Erythroblast (primary cell): ENCODE data around the gene ACACB.

Experiments used
- DNase-seq, 2 experiments: peaks; one replicate each; lab custom pipeline; 2025; lab: John Stamatoyannopoulos, UW
- GATA1 ChIP-seq: IDR thresholded peaks from 2 replicates; pipeline ENCODE4 v1.6.1; 2011; ENCODE audit warnings: low read depth, mild to moderate bottlenecking, control low read depth, low read length, moderate library complexity
- POLR2A ChIP-seq: IDR thresholded peaks from 2 replicates; pipeline ENCODE4 v1.6.1; 2011; ENCODE audit warnings: mild to moderate bottlenecking, low read length

Gene ACACB

DNA sequence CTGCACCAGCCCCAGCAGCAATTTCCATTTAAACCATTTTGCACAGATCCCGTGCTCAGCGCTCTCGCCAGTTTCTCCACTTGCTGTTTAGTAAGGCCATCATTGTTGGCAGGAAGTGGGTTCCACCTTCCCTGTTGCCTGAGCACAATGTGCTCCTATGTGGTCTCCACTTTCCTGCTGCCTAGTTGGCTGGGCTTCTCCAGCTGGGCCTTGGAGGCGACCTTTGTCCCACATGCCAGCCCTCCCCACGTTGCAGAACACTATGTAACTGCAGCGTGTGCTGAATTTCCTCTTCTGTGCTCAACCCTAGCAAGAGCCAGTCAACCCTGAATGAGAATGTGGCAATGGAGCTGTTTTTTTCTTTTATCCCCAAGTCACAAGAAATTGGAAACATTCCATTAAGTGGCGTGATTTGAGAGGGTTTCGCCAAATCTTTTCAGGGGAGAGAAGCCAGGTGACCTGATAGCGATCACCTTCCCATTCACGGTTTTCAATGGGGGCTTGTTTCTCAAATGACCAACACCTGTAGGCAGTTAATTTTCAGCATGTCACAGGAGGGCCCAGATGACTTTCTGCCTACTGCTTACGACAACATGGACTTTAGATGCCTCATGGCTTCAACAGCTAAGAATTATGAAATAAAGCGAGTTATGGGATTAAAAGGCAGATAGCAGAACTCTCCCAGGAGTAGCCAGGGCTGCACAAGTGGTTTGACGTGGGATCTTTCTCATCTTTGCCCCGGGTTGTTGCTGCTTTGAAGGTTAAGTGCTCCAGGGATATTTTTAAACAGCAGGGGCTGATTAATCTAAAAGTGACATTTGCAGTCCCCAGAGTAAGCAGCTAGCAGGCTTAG is at the start of gene ACACB:
Gene ACACB (plus strand): TSS at position 830 of the 853 bp plus-strand sequence. CDS start 22,819 bp downstream, outside the sequence.
- TF ChIP-seq POLR2A (no peak), GATA1 (no peak)
- no peak for DNase-seq

- no peak for TF ChIP-seq POLR2A
- no peak for TF ChIP-seq GATA1
Measured at GRCh38 chr12:109069307-109070271, 46.8 kb upstream of the ACACB start.

DNA sequence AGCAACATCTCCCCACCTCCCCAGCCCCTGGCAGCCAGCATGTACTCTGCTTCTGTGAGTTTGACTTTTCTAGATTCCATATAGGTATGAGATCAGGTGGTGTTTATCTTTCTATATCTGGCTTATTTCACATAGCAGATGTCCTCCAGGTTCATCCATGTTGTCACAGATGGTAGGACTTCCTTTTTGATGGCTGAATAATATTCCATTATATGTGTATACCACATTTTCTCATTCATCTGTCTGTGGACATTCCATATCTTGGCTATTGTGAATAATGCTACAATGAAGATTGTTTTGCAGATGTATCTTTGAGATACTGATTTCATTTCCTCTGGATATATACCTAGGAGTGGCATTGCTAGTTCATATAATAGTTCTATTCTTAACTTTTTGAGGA is 41.5 kb upstream of the ACACB start:
- no peak for DNase-seq

More at GRCh38 chr12:109069307-109070271, 46.8 kb upstream of the ACACB start:
- no peak for DNase-seq

GRCh38 chr12:109082751-109083150 is 33.6 kb upstream of the ACACB start:
- DNase-seq: no peak
- TF ChIP-seq POLR2A (no peak), GATA1 (no peak)

More for the DNA sequence above, 41.5 kb upstream of the ACACB start:
- TF ChIP-seq POLR2A (no peak), GATA1 (no peak)

GRCh38 chr12:109084425-109084824 is 32.0 kb upstream of the ACACB start:
- TF ChIP-seq GATA1: no peak
- no peak for TF ChIP-seq POLR2A
- no peak for DNase-seq

- no peak for TF ChIP-seq GATA1
- no peak for TF ChIP-seq POLR2A
- no peak for DNase-seq
Measured at GRCh38 chr12:109085590-109085989, 30.8 kb upstream of the ACACB start.

DNA sequence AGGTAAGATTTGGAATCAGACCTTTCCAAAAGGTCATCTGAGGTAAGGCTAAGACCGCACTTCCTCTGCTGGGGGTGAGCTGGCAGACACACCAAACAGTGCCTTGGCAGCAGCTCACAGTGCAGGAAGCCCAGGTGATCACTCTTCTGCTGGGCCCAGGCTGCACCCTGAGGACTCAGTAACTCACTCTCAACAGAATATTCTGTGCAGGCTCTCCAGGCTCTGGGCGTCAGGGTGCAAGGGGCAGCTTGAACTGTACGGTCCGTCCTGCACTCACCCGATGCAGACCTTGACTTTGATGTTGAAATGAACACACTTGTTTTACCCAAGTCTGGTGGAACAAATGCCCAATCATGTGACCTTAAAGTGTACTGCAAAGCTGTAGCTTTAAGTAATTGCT is 29.1 kb upstream of the ACACB start:
- DNase-seq: no peak
- TF ChIP-seq GATA1 (no peak), POLR2A (no peak)

DNA sequence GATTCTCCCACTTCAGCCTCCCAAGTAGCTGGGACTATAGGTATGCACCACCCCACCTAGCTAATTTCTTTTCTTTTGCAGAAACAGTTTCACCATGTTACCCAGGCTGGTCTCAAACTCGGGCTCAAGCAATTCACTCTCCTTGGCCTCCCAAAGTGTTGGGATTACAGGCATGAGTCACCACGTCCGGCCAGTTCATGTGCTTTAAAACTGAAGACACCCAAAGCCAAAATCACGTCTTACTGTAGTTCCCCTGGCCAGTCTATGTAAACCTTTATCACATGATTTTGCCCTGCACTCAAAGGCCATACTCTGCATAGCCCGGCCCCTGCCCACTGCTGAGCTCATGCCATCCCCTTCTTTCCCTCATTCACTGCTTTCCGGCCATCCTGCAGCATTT is 27.6 kb upstream of the ACACB start:
- no peak for DNase-seq
- TF ChIP-seq POLR2A (no peak), GATA1 (no peak)

DNA sequence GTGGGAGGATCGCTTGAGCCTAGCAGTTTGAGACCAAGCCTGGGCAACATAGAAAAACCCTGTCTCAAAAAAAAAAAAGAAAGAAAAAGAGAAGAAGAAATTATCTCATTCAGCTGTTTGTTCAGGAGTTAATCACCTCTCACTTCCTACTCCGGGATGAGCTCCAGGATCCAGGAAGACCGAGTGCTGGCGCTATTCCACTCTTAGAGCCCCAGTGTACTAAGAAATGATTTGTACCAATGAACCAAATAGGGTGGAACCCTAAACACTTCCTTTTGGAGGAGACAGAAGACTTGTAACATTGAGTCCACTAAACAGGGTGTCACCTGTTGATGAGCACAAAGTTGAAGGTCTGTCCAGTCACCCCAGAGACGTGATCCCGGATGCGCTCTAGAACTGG is 26.7 kb upstream of the ACACB start:
- no peak for DNase-seq
- TF ChIP-seq GATA1 (no peak), POLR2A (no peak)

GRCh38 chr12:109092497-109093021 is 23.8 kb upstream of the ACACB start:
- DNase-seq: peak; percentile 15 to 24

GRCh38 chr12:109093022-109093918 is 23.1 kb upstream of the ACACB start, which contains the start of gene ALKBH2:
TSS of gene ALKBH2 (minus strand) at chr12:109093472. CDS start at chr12:109092786, 686 bp downstream.
- peak; percentile 95 to 97 for DNase-seq
- peak; percentile 56 for TF ChIP-seq POLR2A
- TF ChIP-seq GATA1: no peak

More at GRCh38 chr12:109092497-109093021, 23.8 kb upstream of the ACACB start:
- TF ChIP-seq GATA1 (no peak), POLR2A (no peak)

DNA sequence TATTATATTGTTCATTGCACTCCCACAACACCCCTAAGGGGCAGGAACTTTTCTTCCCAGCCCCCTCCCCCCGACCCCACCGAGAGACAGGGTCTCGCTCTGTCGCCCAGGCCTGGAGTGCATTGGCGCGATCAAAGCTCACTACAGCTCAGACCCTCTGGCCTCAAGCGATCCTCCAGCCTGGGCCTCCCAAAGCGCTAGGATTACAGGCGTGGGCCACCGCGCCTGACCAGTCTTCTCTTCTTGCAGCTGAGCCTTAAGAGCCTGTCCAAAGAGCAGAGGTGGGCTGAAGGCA is 19.3 kb upstream of the ACACB start:
- TF ChIP-seq POLR2A: no peak
- TF ChIP-seq GATA1: no peak
- no peak for DNase-seq
